DMS153 treated with DMSO at 0.1 percent for 48 hours (cell line): Measurements from ENCODE around the gene PAX8.

Experiments
- DNase-seq: peaks from one replicate; lab custom pipeline; 2025; ENCODE audit not compliant: unreplicated experiment; lab: John Stamatoyannopoulos, UW

PAX8 gene

GRCh38 chr2:113268621-113269360 is 9.9 kb downstream of the PAX8 start:
- no peak for DNase-seq

GRCh38 chr2:113266431-113266830 is 12.3 kb downstream of the PAX8 start:
- no peak for DNase-seq

- no peak for DNase-seq
Measured at GRCh38 chr2:113264713-113265403, 13.9 kb downstream of the PAX8 start.

GRCh38 chr2:113263546-113263945 is 15.2 kb downstream of the PAX8 start:
- DNase-seq = no peak

GRCh38 chr2:113260991-113261390 is 17.7 kb downstream of the PAX8 start:
- DNase-seq = no peak

GRCh38 chr2:113258471-113259147 is 20.1 kb downstream of the PAX8 start:
- no peak for DNase-seq

GRCh38 chr2:113257516-113258264 is 21.0 kb downstream of the PAX8 start:
- DNase-seq = no peak

GRCh38 chr2:113255140-113256070 is 23.3 kb downstream of the PAX8 start:
- DNase-seq = no peak

- no peak for DNase-seq
Measured at GRCh38 chr2:113253453-113253852, 25.3 kb downstream of the PAX8 start.

GRCh38 chr2:113252047-113252590 is 26.6 kb downstream of the PAX8 start:
- no peak for DNase-seq

GRCh38 chr2:113251118-113251517 is 27.6 kb downstream of the PAX8 start:
- no peak for DNase-seq

- peak; percentile 44 for DNase-seq
Measured at GRCh38 chr2:113248997-113249770, 29.5 kb downstream of the PAX8 start.

- DNase-seq = no peak
Measured at GRCh38 chr2:113246606-113247005, 32.1 kb downstream of the PAX8 start.

GRCh38 chr2:113245276-113245711 is 33.4 kb downstream of the PAX8 start:
- no peak for DNase-seq

GRCh38 chr2:113242327-113242726 is 36.4 kb downstream of the PAX8 start:
- no peak for DNase-seq

- DNase-seq = no peak
Measured at GRCh38 chr2:113240915-113241911, 37.5 kb downstream of the PAX8 start.

GRCh38 chr2:113240150-113240914 is 38.4 kb downstream of the PAX8 start:
- DNase-seq = no peak
